H9 (cell line): Measurements from ENCODE around the gene STAMBP. TPM values are rescaled to one million over a fixed set of nuclear protein-coding genes. Genes with fewer than 3 reads are reported as not detected.

Experiments used
- DNase-seq: peaks from one replicate; pipeline ENCODE4 v3.0.0-alpha.2; 2017
- H2AFZ ChIP-seq: one replicate; pipeline ENCODE4 v1.6.1; 2013; ENCODE audit warnings: mild to moderate bottlenecking, low read length, control low read depth, moderate library complexity
- H2AK5ac ChIP-seq: 2 replicates; pipeline ENCODE4 v1.6.1; 2013; ENCODE audit warnings: low read length, control low read depth, mixed read lengths; ENCODE audit not compliant: insufficient read length
- H2BK120ac ChIP-seq: one replicate; pipeline ENCODE4 v1.6.1; 2013; ENCODE audit warnings: low read depth, mild to moderate bottlenecking, low read length, control low read depth, inconsistent platforms; ENCODE audit not compliant: poor library complexity, severe bottlenecking
- H2BK12ac ChIP-seq: 2 replicates; pipeline ENCODE4 v1.6.1; 2013; ENCODE audit warnings: low read length, control low read depth, mixed read lengths, low read depth; ENCODE audit not compliant: insufficient read length
- H2BK15ac ChIP-seq: 2 replicates; pipeline ENCODE4 v1.6.1; 2013; ENCODE audit warnings: low read depth, low read length, control low read depth
- H2BK20ac ChIP-seq: one replicate; pipeline ENCODE4 v1.6.1; 2013; ENCODE audit warnings: low read depth, mild to moderate bottlenecking, low read length, control low read depth, inconsistent platforms; ENCODE audit not compliant: poor library complexity, severe bottlenecking
- H2BK5ac ChIP-seq: 2 replicates; pipeline ENCODE4 v1.6.1; 2013; ENCODE audit warnings: low read length, control low read depth, mixed read lengths; ENCODE audit not compliant: insufficient read length
- H3K14ac ChIP-seq: 2 replicates; pipeline ENCODE4 v1.6.1; 2013; ENCODE audit warnings: low read length, control low read depth; ENCODE audit not compliant: insufficient read depth
- H3K18ac ChIP-seq: 2 replicates; pipeline ENCODE4 v1.6.1; 2013; ENCODE audit warnings: low read depth, mild to moderate bottlenecking, mixed read lengths, low read length, control low read depth; ENCODE audit not compliant: insufficient read length
- H3K23ac ChIP-seq: 2 replicates; pipeline ENCODE4 v1.6.1; 2013; ENCODE audit warnings: low read length, control low read depth, mixed read lengths, low read depth; ENCODE audit not compliant: insufficient read length
- H3K23me2 ChIP-seq: 2 replicates; pipeline ENCODE4 v1.6.1; 2013; ENCODE audit warnings: low read depth, mild to moderate bottlenecking, mixed read lengths, low read length, control low read depth; ENCODE audit not compliant: insufficient read length, poor library complexity, severe bottlenecking
- H3K27ac ChIP-seq: 2 replicates; pipeline ENCODE4 v1.5.1; 2013; ENCODE audit warnings: low read length, control low read depth, mixed read lengths, low read depth; ENCODE audit not compliant: insufficient read length
- H3K27me3 ChIP-seq: 2 replicates; pipeline ENCODE4 v1.6.1; 2013; ENCODE audit warnings: low read length, control low read depth, inconsistent platforms; ENCODE audit not compliant: insufficient read depth
- H3K4ac ChIP-seq: 2 replicates; pipeline ENCODE4 v1.6.1; 2013; ENCODE audit warnings: low read depth, mild to moderate bottlenecking, control low read depth, inconsistent platforms, low read length, moderate library complexity
- H3K4me1 ChIP-seq: 2 replicates; pipeline ENCODE4 v1.6.1; 2013; ENCODE audit warnings: low read length, control low read depth, inconsistent platforms; ENCODE audit not compliant: insufficient read depth
- H3K4me2 ChIP-seq: 2 replicates; pipeline ENCODE4 v1.6.1; 2013; ENCODE audit warnings: low read length, control low read depth, mixed read lengths; ENCODE audit not compliant: insufficient read length, insufficient read depth
- H3K56ac ChIP-seq: 2 replicates; pipeline ENCODE4 v1.6.1; 2013; ENCODE audit warnings: low read depth, mild to moderate bottlenecking, mixed read lengths, low read length, control low read depth; ENCODE audit not compliant: insufficient read length
- H3K79me1 ChIP-seq: 2 replicates; pipeline ENCODE4 v1.6.1; 2013; ENCODE audit warnings: low read depth, mild to moderate bottlenecking, moderate library complexity, low read length, control low read depth, inconsistent platforms; ENCODE audit not compliant: insufficient read depth, poor library complexity, severe bottlenecking
- H3K79me2 ChIP-seq: 2 replicates; pipeline ENCODE4 v1.6.1; 2013; ENCODE audit warnings: low read length, control low read depth, inconsistent platforms; ENCODE audit not compliant: insufficient read depth
- H3K9ac ChIP-seq: 2 replicates; pipeline ENCODE4 v1.6.1; 2013; ENCODE audit warnings: low read length, control low read depth, mixed read lengths; ENCODE audit not compliant: insufficient read length; ENCODE audit errors: extremely low read depth
- H3K9me3 ChIP-seq: one replicate; pipeline ENCODE4 v1.6.1; 2013; ENCODE audit warnings: low read depth, low read length, inconsistent platforms; ENCODE audit not compliant: control insufficient read depth
- H3T11ph ChIP-seq: one replicate; pipeline ENCODE4 v1.6.1; 2013; ENCODE audit warnings: mild to moderate bottlenecking, low read length, control low read depth, inconsistent platforms
- H4K20me1 ChIP-seq: one replicate; pipeline ENCODE4 v1.6.1; 2013; ENCODE audit not compliant: control insufficient read depth, insufficient read length, insufficient read depth
- H4K5ac ChIP-seq: 2 replicates; pipeline ENCODE4 v1.6.1; 2013; ENCODE audit warnings: low read depth, mild to moderate bottlenecking, mixed read lengths, low read length, control low read depth; ENCODE audit not compliant: insufficient read length
- H4K8ac ChIP-seq: replicated peaks from 2 replicates; pipeline ENCODE4 v1.6.1; 2013; ENCODE audit warnings: low read length, control low read depth, mixed read lengths, low read depth; ENCODE audit not compliant: insufficient read length
- H4K91ac ChIP-seq: 2 replicates; pipeline ENCODE4 v1.6.1; 2013; ENCODE audit warnings: low read depth, mild to moderate bottlenecking, moderate library complexity, mixed read lengths, low read length, control low read depth; ENCODE audit not compliant: insufficient read length
- H3K27ac Mint-ChIP-seq, 3 experiments: 2 replicates in 2 of 3; 3 replicates in 1 of 3; pipeline ENCODE4 v1.8.0; 2020 to 2021; ENCODE audit warnings: mixed read lengths in 3 of 3, mild to moderate bottlenecking in 1 of 3, moderate library complexity in 1 of 3
- H3K27me3 Mint-ChIP-seq: 2 replicates; pipeline ENCODE4 v1.8.0; 2021; ENCODE audit warnings: low read depth, mild to moderate bottlenecking, moderate library complexity, mixed read lengths
- H3K36me3 Mint-ChIP-seq, 3 experiments: 2 replicates in 2 of 3; 3 replicates in 1 of 3; pipeline ENCODE4 v1.8.0; 2020 to 2021; ENCODE audit warnings: low read depth in 3 of 3, mixed read lengths in 3 of 3; ENCODE audit not compliant: insufficient read depth in 1 of 3
- H3K4me1 Mint-ChIP-seq, 2 experiments: 2 replicates each; pipeline ENCODE4 v1.8.0; 2020; ENCODE audit warnings: mixed read lengths in 2 of 2
- H3K4me3 Mint-ChIP-seq, 2 experiments: 2 replicates in 1 of 2; 3 replicates in 1 of 2; pipeline ENCODE4 v1.8.0; 2020 to 2021; ENCODE audit warnings: mild to moderate bottlenecking in 2 of 2, mixed read lengths in 2 of 2, moderate library complexity in 1 of 2
- H3K9me3 Mint-ChIP-seq, 2 experiments: 2 replicates in 1 of 2; 3 replicates in 1 of 2; pipeline ENCODE4 v1.8.0; 2020; ENCODE audit warnings: mild to moderate bottlenecking in 2 of 2, mixed read lengths in 2 of 2, moderate library complexity in 1 of 2
- CTCF ChIP-seq: fragments of 200-600 bp; sonication (generic); conservative IDR thresholded peaks from 3 replicates; pipeline ENCODE4 v1.8.0; 2021; ENCODE audit warnings: antibody characterized with exemption, mild to moderate bottlenecking
- WGBS: extraction: QIAGEN DNeasy Blood & Tissue Kit; methylation state at CpG from one replicate; pipeline ENCODE4 v1.1.7; 2013; ENCODE audit warnings: missing lambda C conversion rate, low lambda C conversion rate, mixed read lengths; ENCODE audit not compliant: insufficient read length; ENCODE audit errors: extremely low coverage; 5-methylcytosine and 5-hydroxymethylcytosine counted together
- total RNA-seq: library from RNA; stranded (reverse); gene quantifications from 2 replicates; pipeline ENCODE4 v1.2.1, GENCODE V29; 2021

Gene STAMBP
- total RNA-seq, 1 experiment from 2014 or later = 45.5 TPM

DNA sequence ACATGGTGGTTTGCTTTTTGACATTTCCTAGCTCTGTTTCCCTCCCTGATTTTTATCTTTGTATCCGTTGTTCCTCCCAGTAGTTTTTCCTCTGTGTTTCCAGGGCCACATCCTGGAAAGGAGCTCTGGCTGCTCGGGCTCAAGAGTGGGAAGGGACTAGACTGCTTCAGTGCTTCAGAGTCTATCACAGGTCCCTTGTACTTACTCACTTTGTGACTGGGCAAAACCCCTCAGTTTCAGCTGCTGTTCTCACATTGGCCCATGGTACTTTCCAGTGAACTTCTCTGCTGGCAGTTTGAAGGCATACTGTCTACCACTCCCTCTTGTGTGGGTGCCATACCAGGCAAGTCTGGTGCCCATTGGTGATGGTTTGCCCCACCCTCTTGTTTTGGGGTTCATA lies 7.5 kb upstream of the STAMBP start:
- DNase-seq = no peak
- Mint-ChIP-seq H3K9me3 (no peaks in the 10 kb centered on the region), H3K4me1 (peaks cover 6 to 10% of the 10 kb centered on the region in 2 experiments), H3K4me3 (no peak overlapping the region), H3K27ac (no peak overlapping the region), H3K27me3 (peaks cover 28% of the 10 kb centered on the region), H3K36me3 (no peaks in the 10 kb centered on the region)
- no peak overlapping the region for H3K56ac ChIP-seq
- H3K23me2 ChIP-seq = no peaks in the 10 kb centered on the region
- H2BK20ac ChIP-seq = no peak overlapping the region
- no peak overlapping the region for H4K91ac ChIP-seq
- no peak overlapping the region for H2BK15ac ChIP-seq
- WGBS = no CpG with 5 or more reads among the region's 2 CpGs
- H3K9ac ChIP-seq = no peak overlapping the region
- H4K8ac ChIP-seq = no peak overlapping the region
- no peaks in the 10 kb centered on the region; the same call in 1 of the 2 replicates for H3K27me3 ChIP-seq
- H2BK5ac ChIP-seq = no peak overlapping the region
- no peak overlapping the region for H3K4ac ChIP-seq
- H3K79me2 ChIP-seq = no peaks in the 10 kb centered on the region
- no peak overlapping the region for H3K4me2 ChIP-seq
- no peak overlapping the region for H3T11ph ChIP-seq
- no peak for TF ChIP-seq CTCF
- H3K23ac ChIP-seq = no peak overlapping the region
- no peak overlapping the region for H2AFZ ChIP-seq
- no peak overlapping the region for H2BK120ac ChIP-seq
- H4K5ac ChIP-seq = no peak overlapping the region
- H3K4me1 ChIP-seq = no peaks in the 10 kb centered on the region; the same call in 1 of the 2 replicates
- no peaks in the 10 kb centered on the region for H3K9me3 ChIP-seq
- no peak overlapping the region for H3K18ac ChIP-seq
- H2BK12ac ChIP-seq = no peak overlapping the region
- H3K79me1 ChIP-seq = no peaks in the 10 kb centered on the region
- H3K14ac ChIP-seq = no peak overlapping the region
- H3K27ac ChIP-seq = no peak overlapping the region
- no peak overlapping the region for H2AK5ac ChIP-seq
- no peaks in the 10 kb centered on the region for H4K20me1 ChIP-seq
